Erythroblast (primary cell): ENCODE data around the gene RAB22A.

Experiments
- DNase-seq, 2 experiments: peaks; one replicate each; lab custom pipeline; 2025; lab: John Stamatoyannopoulos, UW
- GATA1 ChIP-seq: IDR thresholded peaks from 2 replicates; pipeline ENCODE4 v1.6.1; 2011; ENCODE audit warnings: low read depth, mild to moderate bottlenecking, control low read depth, low read length, moderate library complexity
- POLR2A ChIP-seq: IDR thresholded peaks from 2 replicates; pipeline ENCODE4 v1.6.1; 2011; ENCODE audit warnings: mild to moderate bottlenecking, low read length

RAB22A gene

DNA sequence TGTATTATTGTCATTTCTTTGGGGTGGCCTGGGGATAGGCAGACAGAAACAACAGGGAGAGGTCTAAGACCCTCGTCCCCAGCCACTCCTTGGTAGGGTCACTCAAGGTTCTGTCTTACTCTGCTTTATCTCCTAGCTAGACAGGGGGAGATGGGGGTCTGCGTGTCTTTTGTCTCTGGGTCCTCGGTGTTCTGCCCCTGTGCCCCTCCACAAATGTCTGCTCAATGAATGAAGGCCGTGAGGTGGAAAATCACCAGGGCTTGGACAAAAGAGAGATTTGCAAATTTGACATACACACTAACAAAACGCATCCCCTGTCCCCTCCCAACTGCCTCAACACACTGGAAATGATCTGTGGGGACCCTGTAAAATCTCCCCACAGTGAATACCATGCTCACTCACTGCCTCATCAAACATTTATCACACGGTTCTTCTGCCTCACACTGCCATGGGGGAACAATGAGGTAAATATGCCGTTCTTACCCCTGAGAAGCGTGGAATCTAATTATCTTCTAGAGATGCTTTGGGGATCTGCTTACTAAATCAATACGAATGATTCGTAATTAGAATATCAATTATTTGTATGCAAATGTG, 66.3 kb downstream of the RAB22A start:
- no peak for TF ChIP-seq GATA1
- no peak for TF ChIP-seq POLR2A
- DNase-seq = no peak

DNA sequence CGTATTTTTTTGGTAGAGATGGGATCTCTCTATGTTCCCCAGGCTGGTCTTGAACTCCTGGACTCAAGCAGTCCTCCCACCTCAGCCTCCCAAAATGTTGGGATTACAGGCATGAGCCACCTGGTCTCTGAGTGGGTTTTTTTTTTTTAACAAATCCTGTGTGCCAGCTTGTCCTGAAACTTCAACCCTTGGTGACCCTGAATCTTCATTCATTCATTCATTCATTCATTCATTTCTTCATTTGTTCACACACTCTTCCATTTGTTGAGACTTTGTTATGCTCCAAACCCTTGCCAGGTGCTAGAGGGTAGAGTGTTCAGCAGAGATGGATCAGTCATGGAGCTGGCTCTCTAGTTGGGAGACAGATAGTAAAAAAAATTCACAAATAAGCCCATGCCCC, 67.5 kb downstream of the RAB22A start:
- no peak for DNase-seq
- TF ChIP-seq POLR2A = no peak
- no peak for TF ChIP-seq GATA1

DNA sequence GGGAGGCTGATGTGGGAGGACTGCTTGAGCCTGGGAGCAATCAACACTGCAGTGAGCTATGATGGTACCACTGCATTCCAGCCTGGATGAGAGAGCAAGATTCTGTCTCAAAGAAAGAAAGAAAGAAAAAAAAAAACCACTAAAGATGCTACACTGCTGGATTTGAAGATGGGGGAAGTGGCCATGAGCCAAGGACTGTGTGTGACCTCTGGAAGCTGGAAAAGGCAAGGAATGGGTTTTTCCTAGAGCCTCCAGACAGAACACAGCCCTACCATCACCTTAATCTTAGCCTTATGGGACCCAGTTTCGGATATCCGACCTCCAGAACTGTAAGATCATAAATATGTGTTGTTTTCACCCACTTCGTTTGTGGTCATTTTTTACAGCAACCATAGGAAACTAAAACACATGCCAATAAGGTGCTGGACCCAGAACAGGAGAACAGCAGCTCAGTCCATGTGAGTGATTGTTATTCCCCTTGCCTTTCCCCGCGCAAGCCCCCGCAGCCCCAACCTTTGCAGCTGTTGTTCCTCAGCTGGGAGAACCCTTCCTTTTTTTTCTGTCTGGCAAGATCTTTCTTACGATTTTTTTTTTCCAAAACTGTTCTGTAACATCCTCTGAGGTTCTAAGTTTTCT, 68.4 kb downstream of the RAB22A start:
- TF ChIP-seq POLR2A (no peak), GATA1 (no peak)
- no peak for DNase-seq

DNA sequence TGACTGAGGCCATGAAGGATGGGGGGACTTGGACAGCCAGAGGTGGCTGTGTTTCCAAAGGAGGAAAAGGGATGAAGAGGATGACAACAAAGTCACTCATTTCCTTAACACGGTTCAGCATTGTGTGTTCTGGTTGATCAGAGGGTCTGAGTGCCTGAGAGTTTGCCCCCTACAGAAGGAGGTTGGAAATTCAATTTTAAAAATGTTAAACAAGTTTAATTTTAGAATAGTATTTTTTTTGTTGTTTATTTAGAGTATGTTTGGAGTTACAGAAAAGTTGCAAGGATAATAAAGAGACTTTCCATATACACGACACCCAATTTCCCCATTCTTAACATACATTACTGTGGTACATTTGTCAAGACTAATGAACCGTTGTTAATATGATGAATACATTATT, 69.2 kb downstream of the RAB22A start:
- DNase-seq = no peak
- TF ChIP-seq GATA1 = no peak
- no peak for TF ChIP-seq POLR2A

DNA sequence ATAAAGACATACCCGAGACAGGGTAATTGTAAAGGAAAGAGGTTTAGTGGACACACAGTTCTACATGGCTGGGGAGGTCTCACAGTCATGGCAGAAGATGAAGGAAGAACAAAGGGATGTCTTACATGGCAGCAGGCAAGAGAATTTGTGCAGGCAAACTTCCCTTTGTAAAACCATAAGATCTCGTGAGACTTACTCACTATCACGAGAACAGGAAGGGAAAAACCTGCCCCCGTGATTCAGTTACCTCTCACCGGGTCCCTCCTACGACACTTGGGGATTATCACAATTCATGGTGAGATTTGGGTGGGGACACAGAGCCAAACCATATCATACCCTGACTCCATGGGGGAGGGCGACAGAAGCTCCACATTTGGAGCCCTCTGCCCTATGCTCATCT, 72.1 kb downstream of the RAB22A start:
- no peak for TF ChIP-seq POLR2A
- no peak for DNase-seq

DNA sequence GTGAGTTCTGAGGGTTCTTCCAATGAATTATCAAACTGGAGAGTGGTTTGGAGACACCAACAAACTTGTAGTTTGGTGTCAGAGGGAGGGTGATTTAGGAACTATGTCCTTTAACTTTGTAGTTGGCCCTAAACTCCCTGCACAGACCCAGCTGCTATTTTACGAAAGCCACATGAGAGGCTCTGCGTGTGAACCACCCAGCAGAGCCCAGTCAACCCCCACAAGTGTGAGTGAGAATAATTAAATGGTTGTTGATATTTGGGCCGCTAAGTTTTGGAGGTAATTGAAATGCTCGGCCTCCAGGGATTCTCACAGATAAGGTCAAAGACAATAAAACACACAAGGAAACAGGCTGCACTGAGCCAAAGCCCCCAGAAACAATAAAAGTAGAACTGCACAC, 72.6 kb downstream of the RAB22A start:
- no peak for DNase-seq

DNA sequence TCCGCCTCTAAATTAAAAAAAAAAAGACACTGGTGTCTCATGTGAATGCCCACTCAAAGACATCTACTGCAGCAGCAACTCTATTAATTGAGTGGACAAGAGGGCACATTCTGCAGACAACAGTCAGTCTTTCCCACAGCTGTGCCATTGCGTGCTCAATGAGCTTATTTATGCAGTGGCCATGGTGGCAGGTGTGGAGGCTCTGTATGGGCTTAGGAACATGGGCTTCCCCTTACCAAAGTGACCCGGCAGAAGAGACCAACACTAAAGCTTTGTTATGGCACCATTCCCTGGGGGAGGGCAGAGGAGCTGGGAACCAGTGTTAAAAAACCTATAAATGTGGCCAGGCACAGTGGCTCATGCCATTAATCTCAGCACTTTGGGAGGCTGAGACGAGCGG, 75.3 kb downstream of the RAB22A start:
- DNase-seq = no peak
- no peak for TF ChIP-seq GATA1
- no peak for TF ChIP-seq POLR2A

More for the DNA sequence above, 72.6 kb downstream of the RAB22A start:
- TF ChIP-seq GATA1 (no peak), POLR2A (no peak)

DNA sequence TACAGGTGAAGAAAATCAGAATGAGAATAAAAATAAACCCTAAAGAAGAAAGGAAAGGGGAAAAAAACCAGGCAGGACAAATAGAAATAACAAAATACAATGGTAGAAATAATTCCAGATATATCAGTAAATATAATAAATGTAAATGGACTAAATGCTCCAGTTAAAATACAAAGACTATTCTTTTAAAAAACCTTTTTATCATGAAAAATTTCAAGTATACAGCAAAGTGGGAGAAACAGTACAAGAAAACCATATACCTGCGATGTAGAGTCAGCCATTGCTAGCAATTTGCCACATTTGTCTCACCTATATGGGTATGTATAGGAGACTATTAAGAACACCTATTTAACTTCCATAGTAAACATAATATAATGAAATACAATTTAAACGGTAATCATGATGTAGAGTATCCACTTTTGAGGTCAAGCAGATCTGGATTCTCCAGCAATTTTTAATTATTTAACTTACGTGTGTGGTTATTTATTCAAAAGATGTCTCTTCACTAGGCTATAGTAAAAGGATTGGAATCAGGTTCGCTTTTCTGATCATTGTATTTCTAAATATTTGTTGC, 78.6 kb downstream of the RAB22A start:
- no peak for DNase-seq
- TF ChIP-seq GATA1 = no peak
- no peak for TF ChIP-seq POLR2A

DNA sequence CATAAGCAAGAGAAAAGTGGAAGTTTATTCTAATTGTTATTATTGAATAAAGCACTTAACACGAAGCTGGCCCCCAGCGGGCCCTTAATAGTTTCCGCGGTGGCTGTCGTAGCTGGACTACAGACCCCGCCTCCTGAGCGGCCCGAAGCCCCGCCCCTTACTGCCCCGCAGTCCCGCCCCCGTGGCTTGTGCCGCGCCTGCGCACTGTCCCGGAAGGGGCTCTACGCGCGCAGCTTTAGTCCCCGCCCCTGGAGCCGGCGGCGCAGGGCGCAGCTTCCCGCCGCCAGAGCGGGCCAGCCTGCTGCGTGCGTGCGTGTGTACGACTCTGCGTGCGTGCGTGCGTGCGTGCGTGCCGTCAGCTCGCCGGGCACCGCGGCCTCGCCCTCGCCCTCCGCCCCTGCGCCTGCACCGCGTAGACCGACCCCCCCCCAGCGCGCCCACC, 79.4 kb downstream of the RAB22A start, which contains the start of gene VAPB:
Gene VAPB (plus strand): TSS at position 348 of the 442 bp plus-strand sequence. CDS start 231 bp downstream, outside the sequence.
- DNase-seq = peak; percentile 98 to 99
- TF ChIP-seq POLR2A = no peak
- TF ChIP-seq GATA1 = no peak

DNA sequence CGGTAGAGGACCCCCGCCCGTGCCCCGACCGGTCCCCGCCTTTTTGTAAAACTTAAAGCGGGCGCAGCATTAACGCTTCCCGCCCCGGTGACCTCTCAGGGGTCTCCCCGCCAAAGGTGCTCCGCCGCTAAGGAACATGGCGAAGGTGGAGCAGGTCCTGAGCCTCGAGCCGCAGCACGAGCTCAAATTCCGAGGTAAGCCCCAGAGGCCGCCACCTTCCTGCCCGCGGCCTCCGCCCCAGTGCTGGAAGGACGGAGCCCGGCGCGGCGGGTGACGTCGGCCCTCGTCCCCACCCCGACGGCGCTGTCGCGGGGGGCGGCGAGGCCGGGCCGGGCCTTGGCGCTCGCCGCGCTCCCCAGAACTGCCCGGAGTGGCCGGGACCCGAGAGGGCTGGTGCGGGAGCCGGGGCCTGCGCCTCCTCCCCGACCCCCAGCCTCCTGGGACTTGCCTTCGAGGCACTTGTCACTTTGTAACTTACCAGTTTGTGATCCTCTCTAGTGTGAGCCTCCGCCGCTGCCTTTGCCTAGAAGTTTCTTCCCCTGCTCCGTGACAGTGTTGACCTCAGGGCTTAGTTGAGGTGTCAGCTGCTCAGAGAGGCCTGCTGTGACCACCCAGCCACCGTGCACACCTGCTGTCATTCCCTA, 79.9 kb downstream of the RAB22A start:
- TF ChIP-seq GATA1 (no peak), POLR2A (peak; percentile 40)
- peak; percentile 79 to 84 for DNase-seq

DNA sequence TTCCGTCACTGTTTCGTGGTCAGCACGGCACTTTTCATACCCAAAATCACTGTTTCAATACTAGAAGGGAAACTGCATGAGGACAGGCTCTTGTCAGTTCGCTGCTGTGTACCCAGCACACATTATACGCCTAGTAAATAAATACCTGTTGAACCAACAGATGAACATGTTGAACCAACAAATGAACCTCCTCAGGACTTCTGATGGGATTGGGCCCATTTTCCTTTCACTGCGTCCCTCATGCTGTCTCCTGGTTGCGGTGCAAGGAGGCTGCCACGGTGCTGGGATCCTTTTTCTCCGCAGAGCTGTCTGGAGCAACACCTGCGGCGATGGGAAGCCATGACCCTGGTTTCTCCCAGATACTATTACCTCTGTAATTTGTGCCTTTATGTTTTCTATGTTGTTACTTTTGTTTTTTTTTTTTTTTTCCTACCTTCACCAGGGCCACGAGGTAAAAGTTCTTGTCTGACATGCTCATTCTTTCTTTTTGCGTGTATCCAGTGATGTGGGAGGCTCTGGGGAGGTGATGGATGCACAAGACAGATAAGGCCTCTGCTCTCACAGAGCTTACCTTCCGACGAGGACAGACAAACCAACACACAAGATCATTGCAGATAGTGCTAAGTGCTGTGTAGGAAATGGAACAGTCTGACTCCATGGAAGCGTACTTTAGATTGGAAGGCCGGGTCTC, 80.6 kb downstream of the RAB22A start:
- peak; percentile 62 to 84 for DNase-seq
- TF ChIP-seq GATA1 = no peak
- TF ChIP-seq POLR2A = peak; percentile 16

DNA sequence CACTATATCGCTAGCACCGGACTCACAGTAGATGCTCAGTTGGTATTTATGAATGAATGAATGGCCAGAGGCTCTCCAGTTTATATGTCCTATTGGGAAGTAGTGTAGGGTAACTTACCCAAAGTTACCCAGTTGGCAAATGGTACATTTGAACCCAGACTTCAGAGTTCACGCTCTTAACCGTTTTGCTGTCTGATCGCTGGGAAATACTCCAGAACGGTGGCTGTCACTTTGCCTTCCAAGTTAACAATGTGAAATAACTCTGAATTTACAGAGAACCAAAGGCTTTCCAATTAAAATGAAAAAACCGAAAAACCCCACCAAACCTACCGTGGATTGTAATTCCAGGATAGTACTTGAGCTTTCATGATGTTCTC, 81.1 kb downstream of the RAB22A start:
- no peak for DNase-seq
- TF ChIP-seq POLR2A = no peak
- no peak for TF ChIP-seq GATA1

DNA sequence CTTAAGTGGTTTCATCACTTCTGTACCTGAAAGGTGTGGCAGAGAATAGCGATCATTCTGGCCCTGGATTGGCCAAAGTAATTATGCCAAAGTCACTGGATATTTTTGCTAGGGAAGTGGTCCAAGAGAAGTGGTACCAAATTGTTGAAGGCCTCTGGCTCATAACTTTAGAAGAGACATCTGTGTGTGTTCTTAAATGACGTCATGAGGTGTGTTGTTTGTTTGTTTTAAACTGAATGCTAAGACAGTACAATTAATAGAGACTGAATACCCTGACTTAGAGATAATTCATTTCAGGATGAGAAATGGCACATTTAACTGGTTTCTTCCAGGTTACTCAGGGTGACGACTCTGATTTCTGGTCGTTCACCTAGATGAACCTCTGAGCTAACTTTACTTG, 82.8 kb downstream of the RAB22A start:
- TF ChIP-seq GATA1 (no peak), POLR2A (no peak)
- DNase-seq = no peak
